ENCODE data around the gene NKX1-2.

NKX1-2 gene

GRCh38 chr10:124418726-124419501 is 30.9 kb downstream of the NKX1-2 start, which contains the start of gene OAT:
TSS of gene OAT (minus strand) at chr10:124418923. CDS start at chr10:124412171, 6,752 bp downstream.
- Mint-ChIP-seq H3K27ac (peak within 1 kb of the TSS; percentile 29), H3K36me3 (no peaks in the 10 kb centered on the region), H3K9me3 (no peaks in the 10 kb centered on the region), H3K4me1 (peaks cover 11% of the 10 kb centered on the region), H3K4me3 (peak within 1 kb of the TSS; percentile 68)
- peak; percentile 87 to 96 for DNase-seq (ENCODE audit: low spot score in 2 of 2)
- ATAC-seq = peak; percentile 96

GRCh38 chr10:124417895-124418725 is 31.7 kb downstream of the NKX1-2 start:
- Mint-ChIP-seq H3K4me3 (peak overlapping the region; percentile 68), H3K4me1 (peaks cover 11% of the 10 kb centered on the region), H3K27ac (peak overlapping the region; percentile 29), H3K36me3 (no peaks in the 10 kb centered on the region), H3K9me3 (no peaks in the 10 kb centered on the region)
- DNase-seq (ENCODE audit: low spot score in 2 of 2) (peak; percentile 42 to 80), ATAC-seq (peak; percentile 72)

GRCh38 chr10:124416733-124417132 is 33.1 kb downstream of the NKX1-2 start:
- DNase-seq (ENCODE audit: low spot score in 2 of 2) (no peak), ATAC-seq (no peak)
- H3K9me3 Mint-ChIP-seq = no peaks in the 10 kb centered on the region
- peaks cover 11% of the 10 kb centered on the region for H3K4me1 Mint-ChIP-seq
- H3K4me3 Mint-ChIP-seq = peak overlapping the region; percentile 68
- peaks cover 7% of the 10 kb centered on the region for H3K36me3 Mint-ChIP-seq
- H3K27ac Mint-ChIP-seq = no peak overlapping the region

GRCh38 chr10:124415210-124415609 is 34.6 kb downstream of the NKX1-2 start:
- Mint-ChIP-seq H3K36me3 (peaks cover 22% of the 10 kb centered on the region), H3K9me3 (no peaks in the 10 kb centered on the region), H3K27ac (no peak overlapping the region), H3K4me3 (no peak overlapping the region), H3K4me1 (peaks cover 11% of the 10 kb centered on the region)
- DNase-seq (ENCODE audit: low spot score in 2 of 2) (no peak), ATAC-seq (no peak)

- Mint-ChIP-seq H3K4me1 (peaks cover 6% of the 10 kb centered on the region), H3K9me3 (no peaks in the 10 kb centered on the region), H3K27ac (no peak overlapping the region), H3K4me3 (no peak overlapping the region), H3K36me3 (peaks cover 30% of the 10 kb centered on the region)
- DNase-seq (ENCODE audit: low spot score in 2 of 2) (no peak), ATAC-seq (no peak)
Observed at GRCh38 chr10:124414076-124414475, 35.8 kb downstream of the NKX1-2 start.

GRCh38 chr10:124409696-124410095 is 40.1 kb downstream of the NKX1-2 start:
- no peak overlapping the region for H3K4me3 Mint-ChIP-seq
- peaks cover 74% of the 10 kb centered on the region for H3K36me3 Mint-ChIP-seq
- no peak overlapping the region for H3K27ac Mint-ChIP-seq
- ATAC-seq (no peak), DNase-seq (ENCODE audit: low spot score in 2 of 2) (no peak)
- H3K9me3 Mint-ChIP-seq = no peaks in the 10 kb centered on the region
- peaks cover 5% of the 10 kb centered on the region for H3K4me1 Mint-ChIP-seq

- H3K27ac Mint-ChIP-seq = no peak overlapping the region
- no peak overlapping the region for H3K4me3 Mint-ChIP-seq
- H3K9me3 Mint-ChIP-seq = no peaks in the 10 kb centered on the region
- H3K4me1 Mint-ChIP-seq = peaks cover 6% of the 10 kb centered on the region
- ATAC-seq = no peak
- H3K36me3 Mint-ChIP-seq = peaks cover 88% of the 10 kb centered on the region
- DNase-seq (ENCODE audit: low spot score in 2 of 2) = no peak
Observed at GRCh38 chr10:124408357-124408756, 41.5 kb downstream of the NKX1-2 start.

GRCh38 chr10:124407456-124407855 is 42.4 kb downstream of the NKX1-2 start:
- Mint-ChIP-seq H3K4me1 (peaks cover 9% of the 10 kb centered on the region), H3K4me3 (no peak overlapping the region), H3K9me3 (no peaks in the 10 kb centered on the region), H3K36me3 (peaks cover 90% of the 10 kb centered on the region), H3K27ac (peak overlapping the region; percentile 24)
- no peak for DNase-seq (ENCODE audit: low spot score in 2 of 2)
- ATAC-seq = no peak

- peak; percentile 96 for ATAC-seq
- H3K4me3 Mint-ChIP-seq = no peak overlapping the region
- peak overlapping the region; percentile 55 for H3K27ac Mint-ChIP-seq
- no peak for DNase-seq (ENCODE audit: low spot score in 2 of 2)
- peaks cover 9% of the 10 kb centered on the region for H3K4me1 Mint-ChIP-seq
- no peaks in the 10 kb centered on the region for H3K9me3 Mint-ChIP-seq
- peaks cover 93% of the 10 kb centered on the region for H3K36me3 Mint-ChIP-seq
Observed at GRCh38 chr10:124403548-124403947, 46.3 kb downstream of the NKX1-2 start.

GRCh38 chr10:124402273-124402672 is 47.6 kb downstream of the NKX1-2 start:
- DNase-seq (ENCODE audit: low spot score in 2 of 2) (no peak), ATAC-seq (no peak)
- Mint-ChIP-seq H3K27ac (no peak overlapping the region), H3K4me3 (no peak overlapping the region), H3K36me3 (peaks cover 92% of the 10 kb centered on the region), H3K4me1 (peaks cover 9% of the 10 kb centered on the region), H3K9me3 (no peaks in the 10 kb centered on the region)

- peaks cover 9% of the 10 kb centered on the region for H3K4me1 Mint-ChIP-seq
- ATAC-seq = no peak
- no peak overlapping the region for H3K27ac Mint-ChIP-seq
- peaks cover 86% of the 10 kb centered on the region for H3K36me3 Mint-ChIP-seq
- no peak for DNase-seq (ENCODE audit: low spot score in 2 of 2)
- no peaks in the 10 kb centered on the region for H3K9me3 Mint-ChIP-seq
- no peak overlapping the region for H3K4me3 Mint-ChIP-seq
Observed at GRCh38 chr10:124401633-124402032, 48.2 kb downstream of the NKX1-2 start.
